A549 (cell line): ENCODE data around the gene ARVCF. TPM values are rescaled to one million over a fixed set of nuclear protein-coding genes. Genes with fewer than 3 reads are reported as not detected.

ENCODE experiments used
- ATAC-seq, 2 experiments: fragments of 200-7000 bp in 1 of 2; fragments of >200 bp in 1 of 2; cut with Nextera tagmentation in 1 of 2; cut with Tn5 transposase in 1 of 2; 3 replicates each; pipeline versions ENCODE4 v1.8.0 to v1.9.1; 2018 to 2020; ENCODE audit warnings: mild to moderate bottlenecking in 1 of 2, moderate library complexity in 1 of 2
- CTCF ChIA-PET: fragments of 300-600 bp; sonication (Branson Sonifier 250); formaldehyde crosslinking; extraction: SDS; loops from one replicate; lab custom pipeline; 2021; ENCODE audit warnings: antibody characterized with exemption, inconsistent platforms; lab: Yijun Ruan, JAX
- POLR2A ChIA-PET: fragments of 350-600 bp; formaldehyde crosslinking; extraction: SDS; loops from one replicate; lab custom pipeline; 2021; ENCODE audit warnings: antibody characterized with exemption, inconsistent platforms; lab: Yijun Ruan, JAX
- DNase-seq, 2 experiments: peaks; one replicate each; pipeline versions ENCODE4 v3.0.0 to v3.0.0-alpha.2; 2011 to 2016; ENCODE audit warnings: low read depth in 1 of 2, low spot score in 1 of 2
- FAIRE-seq: peaks from 2 replicates; lab custom pipeline; 2011; peaks lifted over from hg19 to GRCh38; lab: Jason Lieb, UNC
- H3K27ac ChIP-seq, 2 experiments: fragments of >200 bp; sonication (Bioruptor Twin); formaldehyde crosslinking; 3 replicates each; pipeline ENCODE4 v1.5.1; 2016 to 2017
- H3K4me1 ChIP-seq: fragments of >200 bp; sonication (Bioruptor Twin); formaldehyde crosslinking; 3 replicates; pipeline ENCODE4 v1.6.1; 2016
- H3K4me2 ChIP-seq: fragments of >200 bp; sonication (Bioruptor Twin); formaldehyde crosslinking; 3 replicates; pipeline ENCODE4 v1.6.1; 2016
- H3K4me3 ChIP-seq: fragments of >200 bp; sonication (Bioruptor Twin); formaldehyde crosslinking; 3 replicates; pipeline ENCODE4 v1.5.1; 2016
- H3K9me3 ChIP-seq: fragments of >200 bp; sonication (Bioruptor Twin); formaldehyde crosslinking; 3 replicates; pipeline ENCODE4 v1.6.1; 2016
- CBX8 ChIP-seq: fragments of 200-600 bp; sonication (generic); IDR thresholded peaks from 2 replicates; pipeline ENCODE4 v1.6.1; 2016
- CHD2 ChIP-seq: fragments of 150-350 bp; IDR thresholded peaks from 2 replicates; pipeline ENCODE4 v1.6.1; 2014; ENCODE audit warnings: low read length; ENCODE audit not compliant: partially characterized antibody
- CHD4 ChIP-seq: fragments of 200-600 bp; sonication (generic); IDR thresholded peaks from 2 replicates; pipeline ENCODE4 v1.6.1; 2016; ENCODE audit warnings: antibody characterized with exemption, mild to moderate bottlenecking, borderline replicate concordance
- EHF ChIP-seq: fragments of 250-450 bp; sonication (Bioruptor Pico); IDR thresholded peaks from 2 replicates; pipeline ENCODE4 v1.5.0; 2020; ENCODE audit warnings: mild to moderate bottlenecking
- EHMT2 ChIP-seq: fragments of 200-600 bp; sonication (generic); IDR thresholded peaks from 2 replicates; pipeline ENCODE4 v1.6.1; 2016; ENCODE audit warnings: antibody characterized with exemption, low read depth, mild to moderate bottlenecking, moderate library complexity
- FOSB ChIP-seq: fragments of 250-450 bp; sonication (Bioruptor Pico); IDR thresholded peaks from 2 replicates; pipeline ENCODE4 v1.5.0; 2020; ENCODE audit warnings: mild to moderate bottlenecking, moderate library complexity
- FOSL2 ChIP-seq, 2 experiments: fragments of 450-650 bp in 1 of 2; fragments of >200 bp in 1 of 2; sonication (Bioruptor Twin) in 1 of 2; formaldehyde crosslinking; IDR thresholded peaks; 2 replicates each; pipeline versions ENCODE4 v1.5.0 to v1.6.1; 2016 to 2020; ENCODE audit warnings: mild to moderate bottlenecking in 1 of 2, moderate library complexity in 1 of 2
- FOXS1 ChIP-seq: fragments of 250-450 bp; sonication (Bioruptor Pico); IDR thresholded peaks from 2 replicates; pipeline ENCODE4 v1.5.0; 2020; ENCODE audit warnings: mild to moderate bottlenecking, moderate library complexity
- GATA3 ChIP-seq: IDR thresholded peaks from 2 replicates; pipeline ENCODE4 v1.6.1; 2012; ENCODE audit warnings: borderline replicate concordance
- HDAC2 ChIP-seq: fragments of 200-600 bp; sonication (generic); IDR thresholded peaks from 2 replicates; pipeline ENCODE4 v1.6.1; 2016
- HEYL ChIP-seq: fragments of 250-450 bp; sonication (Bioruptor Pico); IDR thresholded peaks from 2 replicates; pipeline ENCODE4 v1.8.0; 2021; ENCODE audit warnings: mild to moderate bottlenecking, moderate library complexity
- MAFK ChIP-seq: fragments of 450-650 bp; IDR thresholded peaks from 2 replicates; pipeline ENCODE4 v1.6.1; 2014; ENCODE audit not compliant: partially characterized antibody
- MAZ ChIP-seq: fragments of 150-350 bp; IDR thresholded peaks from 2 replicates; pipeline ENCODE4 v1.6.1; 2014; ENCODE audit warnings: antibody characterized with exemption, low read depth, low read length, borderline replicate concordance
- NFE2L2 ChIP-seq: fragments of 150-350 bp; conservative IDR thresholded peaks from 2 replicates; pipeline ENCODE4 v1.6.1; 2014; ENCODE audit warnings: low read length
- POLR2AphosphoS2 ChIP-seq: conservative IDR thresholded peaks from 2 replicates; pipeline ENCODE4 v1.6.1; 2012; ENCODE audit warnings: low read length, improper control_type of control experiment, inconsistent platforms
- RAD21 ChIP-seq, 2 experiments: fragments of >200 bp in 1 of 2; sonication (Bioruptor Twin) in 1 of 2; formaldehyde crosslinking in 1 of 2; IDR thresholded peaks in 1 of 2; conservative IDR thresholded peaks in 1 of 2; 2 replicates in 1 of 2; 3 replicates in 1 of 2; pipeline ENCODE4 v1.6.1; 2012 to 2018; ENCODE audit warnings: inconsistent platforms in 1 of 2
- SMC3 ChIP-seq: fragments of >200 bp; sonication (Bioruptor Twin); formaldehyde crosslinking; IDR thresholded peaks from 3 replicates; pipeline ENCODE4 v1.6.1; 2018; ENCODE audit warnings: inconsistent platforms
- TFCP2L1 ChIP-seq: fragments of 250-450 bp; sonication (Bioruptor Pico); IDR thresholded peaks from 2 replicates; pipeline ENCODE4 v1.5.0; 2021; ENCODE audit warnings: mild to moderate bottlenecking
- TP53 ChIP-seq: fragments of 250-450 bp; sonication (Bioruptor Pico); IDR thresholded peaks from 2 replicates; pipeline ENCODE4 v1.5.0; 2021; ENCODE audit warnings: mild to moderate bottlenecking, moderate library complexity
- WGBS: methylation state at CpG from one replicate; pipeline ENCODE4 v1.1.6; 2017; ENCODE audit errors: missing lambda C conversion rate; 5-methylcytosine and 5-hydroxymethylcytosine counted together
- polyA plus RNA-seq, 4 experiments: library from polyadenylated mRNA; depleted of rRNA in 3 of 4; stranded (reverse); fragments of >200 nt; fragmentation: RNase III in 1 of 4; extraction: RNeasy Plus Mini Kit Qiagen cat#74134 plus additional on column Dnase treatment in 1 of 4; gene quantifications; 2 replicates in 3 of 4; 3 replicates in 1 of 4; pipeline ENCODE4 v1.2.3, GENCODE V29; 2011 to 2017
- TF ChIP-seq, protein P1 (sequence below): IDR thresholded peaks from 2 replicates; pipeline ENCODE4 v1.6.1; 2012; ENCODE audit warnings: low read depth, borderline replicate concordance
- TF ChIP-seq, protein P2 (sequence below): fragments of 250-450 bp; sonication (Bioruptor Pico); IDR thresholded peaks from 2 replicates; pipeline ENCODE4 v1.5.0; 2021; ENCODE audit warnings: mild to moderate bottlenecking, moderate library complexity, borderline replicate concordance
- TF ChIP-seq, protein P3 (sequence below): fragments of >200 bp; sonication (Bioruptor Twin); formaldehyde crosslinking; IDR thresholded peaks from 3 replicates; pipeline ENCODE4 v1.5.1; 2016
- TF ChIP-seq, protein P4 (sequence below): fragments of 150-350 bp; IDR thresholded peaks from 2 replicates; pipeline ENCODE4 v1.6.1; 2014; ENCODE audit warnings: low read depth, mild to moderate bottlenecking, low read length
- TF ChIP-seq, protein P5 (sequence below): fragments of 250-450 bp; sonication (Bioruptor Pico); IDR thresholded peaks from 2 replicates; pipeline ENCODE4 v1.5.0; 2020; ENCODE audit warnings: low read depth, mild to moderate bottlenecking, moderate library complexity

ARVCF gene
- polyA plus RNA-seq, 2 of the 4 experiments (the other 2 are of a cell fraction) = 0.81 to 2.1 TPM

DNA sequence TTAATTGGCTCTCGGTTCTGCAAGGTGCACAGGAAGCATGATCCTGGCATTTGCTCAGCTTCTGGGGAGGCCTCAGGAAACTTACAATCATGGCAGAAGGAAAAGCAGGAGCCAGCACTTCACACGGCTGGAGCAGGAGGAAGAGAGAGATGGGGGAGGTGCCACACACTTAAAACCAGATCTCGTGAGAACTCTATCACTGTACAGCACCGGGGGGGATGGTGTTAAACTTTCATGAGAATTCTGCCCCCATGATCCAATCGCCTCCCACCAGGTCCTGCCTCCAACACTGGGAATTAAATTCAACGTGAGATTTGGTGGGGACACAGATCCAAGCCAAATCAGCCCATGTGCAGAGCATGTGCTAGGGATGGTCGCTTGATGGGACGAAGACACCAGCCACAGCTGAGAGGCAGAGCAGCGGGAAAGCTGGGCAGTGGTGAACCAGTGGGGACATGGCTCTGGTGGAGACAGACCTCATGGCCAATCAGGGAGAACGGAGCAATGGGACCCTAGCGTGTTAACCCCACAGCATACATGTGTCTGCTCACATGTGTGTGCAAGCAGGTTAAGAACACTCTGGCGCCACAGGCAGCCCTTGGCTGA, 10.5 kb upstream of the ARVCF start:
- H3K4me3 ChIP-seq = no peak overlapping the region
- 83% methylated on average over 12 of the region's 12 CpGs for WGBS
- TF ChIP-seq CBX8 = no peak
- TF ChIP-seq, protein P1, sequence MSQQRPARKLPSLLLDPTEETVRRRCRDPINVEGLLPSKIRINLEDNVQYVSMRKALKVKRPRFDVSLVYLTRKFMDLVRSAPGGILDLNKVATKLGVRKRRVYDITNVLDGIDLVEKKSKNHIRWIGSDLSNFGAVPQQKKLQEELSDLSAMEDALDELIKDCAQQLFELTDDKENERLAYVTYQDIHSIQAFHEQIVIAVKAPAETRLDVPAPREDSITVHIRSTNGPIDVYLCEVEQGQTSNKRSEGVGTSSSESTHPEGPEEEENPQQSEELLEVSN = no peak
- TF ChIP-seq EHF = no peak
- TF ChIP-seq, protein P2, sequence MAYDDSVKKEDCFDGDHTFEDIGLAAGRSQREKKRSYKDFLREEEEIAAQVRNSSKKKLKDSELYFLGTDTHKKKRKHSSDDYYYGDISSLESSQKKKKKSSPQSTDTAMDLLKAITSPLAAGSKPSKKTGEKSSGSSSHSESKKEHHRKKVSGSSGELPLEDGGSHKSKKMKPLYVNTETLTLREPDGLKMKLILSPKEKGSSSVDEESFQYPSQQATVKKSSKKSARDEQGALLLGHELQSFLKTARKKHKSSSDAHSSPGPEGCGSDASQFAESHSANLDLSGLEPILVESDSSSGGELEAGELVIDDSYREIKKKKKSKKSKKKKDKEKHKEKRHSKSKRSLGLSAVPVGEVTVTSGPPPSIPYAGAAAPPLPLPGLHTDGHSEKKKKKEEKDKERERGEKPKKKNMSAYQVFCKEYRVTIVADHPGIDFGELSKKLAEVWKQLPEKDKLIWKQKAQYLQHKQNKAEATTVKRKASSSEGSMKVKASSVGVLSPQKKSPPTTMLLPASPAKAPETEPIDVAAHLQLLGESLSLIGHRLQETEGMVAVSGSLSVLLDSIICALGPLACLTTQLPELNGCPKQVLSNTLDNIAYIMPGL (CRISPR knock-in tag) = no peak
- no peak for TF ChIP-seq TP53 (CRISPR knock-in tag)
- no peak for TF ChIP-seq FOXS1 (CRISPR knock-in tag)
- TF ChIP-seq, protein P3, sequence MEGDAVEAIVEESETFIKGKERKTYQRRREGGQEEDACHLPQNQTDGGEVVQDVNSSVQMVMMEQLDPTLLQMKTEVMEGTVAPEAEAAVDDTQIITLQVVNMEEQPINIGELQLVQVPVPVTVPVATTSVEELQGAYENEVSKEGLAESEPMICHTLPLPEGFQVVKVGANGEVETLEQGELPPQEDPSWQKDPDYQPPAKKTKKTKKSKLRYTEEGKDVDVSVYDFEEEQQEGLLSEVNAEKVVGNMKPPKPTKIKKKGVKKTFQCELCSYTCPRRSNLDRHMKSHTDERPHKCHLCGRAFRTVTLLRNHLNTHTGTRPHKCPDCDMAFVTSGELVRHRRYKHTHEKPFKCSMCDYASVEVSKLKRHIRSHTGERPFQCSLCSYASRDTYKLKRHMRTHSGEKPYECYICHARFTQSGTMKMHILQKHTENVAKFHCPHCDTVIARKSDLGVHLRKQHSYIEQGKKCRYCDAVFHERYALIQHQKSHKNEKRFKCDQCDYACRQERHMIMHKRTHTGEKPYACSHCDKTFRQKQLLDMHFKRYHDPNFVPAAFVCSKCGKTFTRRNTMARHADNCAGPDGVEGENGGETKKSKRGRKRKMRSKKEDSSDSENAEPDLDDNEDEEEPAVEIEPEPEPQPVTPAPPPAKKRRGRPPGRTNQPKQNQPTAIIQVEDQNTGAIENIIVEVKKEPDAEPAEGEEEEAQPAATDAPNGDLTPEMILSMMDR = no peak
- TF ChIP-seq MAZ = no peak
- TF ChIP-seq FOSL2 (IDR thresholded peaks at IDR 0.05) = no peak
- no peak for TF ChIP-seq FOSL2 (CRISPR knock-in tag; IDR thresholded peaks at IDR 0.05)
- TF ChIP-seq RAD21 (conservative IDR thresholded peaks at IDR 0.05 in 1 of 2, IDR thresholded peaks at IDR 0.05 in 1 of 2) = no peak
- TF ChIP-seq, all 56 proteins: peak for 0
- no peaks in the 10 kb centered on the region for H3K9me3 ChIP-seq
- POLR2A ChIA-PET = no interaction called here
- FAIRE-seq = no peak
- ATAC-seq = no peak
- H3K27ac ChIP-seq = no peak overlapping the region
- CTCF ChIA-PET = interaction anchor here (0.7 to 5.1 kb wide), 4 partner anchors 13 to 57 kb away, joined by 3 to 30 read pairs (median 7); no protein-coding TSS in a partner anchor
- DNase-seq = no peak
- peaks cover 2% of the 10 kb centered on the region; the same call in 2 of the 3 replicates for H3K4me1 ChIP-seq
- H3K4me2 ChIP-seq = no peak overlapping the region

DNA sequence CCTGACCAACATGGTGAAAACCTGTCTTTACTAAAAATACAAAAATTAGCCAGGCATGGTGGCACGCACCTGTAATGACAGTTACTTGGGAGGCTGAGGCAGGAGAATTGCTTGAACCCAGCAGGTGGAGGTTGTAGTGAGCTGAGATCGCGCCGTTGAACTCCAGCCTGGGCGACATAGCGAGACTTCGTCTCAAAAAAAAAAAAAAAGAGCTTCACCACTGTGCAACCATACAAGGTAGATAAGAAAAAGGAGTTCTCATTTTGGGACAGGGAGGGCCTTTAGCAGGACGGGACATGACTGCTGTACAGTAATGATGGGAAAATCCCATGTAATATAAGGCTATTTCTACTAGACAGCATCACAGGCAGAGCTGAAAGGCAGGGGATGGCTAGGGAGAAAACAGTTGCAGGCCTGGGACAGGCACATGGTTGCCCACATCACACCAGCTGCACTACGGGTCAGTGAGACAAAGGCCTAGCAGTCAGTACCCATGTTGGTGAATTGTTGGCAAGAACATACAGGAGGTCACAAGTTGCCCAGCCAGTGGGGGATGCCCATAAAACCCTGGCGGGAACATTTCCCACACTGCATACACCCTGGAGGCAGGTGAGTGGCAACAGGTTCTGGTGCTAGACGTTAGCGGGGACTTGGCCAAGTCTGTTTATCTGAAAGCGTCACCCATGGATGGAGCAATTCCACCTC, 9.7 kb upstream of the ARVCF start:
- Histone ChIP-seq H3K4me1 (peaks cover 7% of the 10 kb centered on the region), H3K9me3 (no peaks in the 10 kb centered on the region)
- POLR2A ChIA-PET = no interaction called here
- no peak for FAIRE-seq
- TF ChIP-seq SMC3 = no peak
- TF ChIP-seq CHD2 = no peak
- no peak for TF ChIP-seq GATA3
- TF ChIP-seq, protein P1 = no peak
- TF ChIP-seq HEYL (CRISPR knock-in tag) = no peak
- TF ChIP-seq, protein P4, sequence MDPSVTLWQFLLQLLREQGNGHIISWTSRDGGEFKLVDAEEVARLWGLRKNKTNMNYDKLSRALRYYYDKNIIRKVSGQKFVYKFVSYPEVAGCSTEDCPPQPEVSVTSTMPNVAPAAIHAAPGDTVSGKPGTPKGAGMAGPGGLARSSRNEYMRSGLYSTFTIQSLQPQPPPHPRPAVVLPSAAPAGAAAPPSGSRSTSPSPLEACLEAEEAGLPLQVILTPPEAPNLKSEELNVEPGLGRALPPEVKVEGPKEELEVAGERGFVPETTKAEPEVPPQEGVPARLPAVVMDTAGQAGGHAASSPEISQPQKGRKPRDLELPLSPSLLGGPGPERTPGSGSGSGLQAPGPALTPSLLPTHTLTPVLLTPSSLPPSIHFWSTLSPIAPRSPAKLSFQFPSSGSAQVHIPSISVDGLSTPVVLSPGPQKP = no peak
- no peak for TF ChIP-seq FOSB
- no peak for TF ChIP-seq CHD4
- TF ChIP-seq FOSL2 (IDR thresholded peaks at IDR 0.05) = no peak
- TF ChIP-seq FOSL2 (CRISPR knock-in tag; IDR thresholded peaks at IDR 0.05) = no peak
- no peak for TF ChIP-seq NFE2L2
- TF ChIP-seq POLR2AphosphoS2 = no peak
- no peak for TF ChIP-seq HDAC2
- TF ChIP-seq MAFK = no peak
- TF ChIP-seq TFCP2L1 (CRISPR knock-in tag) = no peak
- TF ChIP-seq, protein P5, sequence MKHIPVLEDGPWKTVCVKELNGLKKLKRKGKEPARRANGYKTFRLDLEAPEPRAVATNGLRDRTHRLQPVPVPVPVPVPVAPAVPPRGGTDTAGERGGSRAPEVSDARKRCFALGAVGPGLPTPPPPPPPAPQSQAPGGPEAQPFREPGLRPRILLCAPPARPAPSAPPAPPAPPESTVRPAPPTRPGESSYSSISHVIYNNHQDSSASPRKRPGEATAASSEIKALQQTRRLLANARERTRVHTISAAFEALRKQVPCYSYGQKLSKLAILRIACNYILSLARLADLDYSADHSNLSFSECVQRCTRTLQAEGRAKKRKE = no peak
- TF ChIP-seq EHMT2 = no peak
- TF ChIP-seq, all 56 proteins: peak for 0
- no peak overlapping the region for H3K4me3 ChIP-seq
- CTCF ChIA-PET = interaction anchor here (0.7 to 5.1 kb wide), 3 partner anchors 13 to 56 kb away, joined by 3 to 30 read pairs (median 4); no protein-coding TSS in a partner anchor
- WGBS = 95% methylated on average over 11 of the region's 13 CpGs
- ATAC-seq = no peak
- DNase-seq = no peak
- H3K4me2 ChIP-seq = no peak overlapping the region
- no peak overlapping the region for H3K27ac ChIP-seq
